ENCODE measurements around the gene IGFBP7.

IGFBP7 gene

DNA sequence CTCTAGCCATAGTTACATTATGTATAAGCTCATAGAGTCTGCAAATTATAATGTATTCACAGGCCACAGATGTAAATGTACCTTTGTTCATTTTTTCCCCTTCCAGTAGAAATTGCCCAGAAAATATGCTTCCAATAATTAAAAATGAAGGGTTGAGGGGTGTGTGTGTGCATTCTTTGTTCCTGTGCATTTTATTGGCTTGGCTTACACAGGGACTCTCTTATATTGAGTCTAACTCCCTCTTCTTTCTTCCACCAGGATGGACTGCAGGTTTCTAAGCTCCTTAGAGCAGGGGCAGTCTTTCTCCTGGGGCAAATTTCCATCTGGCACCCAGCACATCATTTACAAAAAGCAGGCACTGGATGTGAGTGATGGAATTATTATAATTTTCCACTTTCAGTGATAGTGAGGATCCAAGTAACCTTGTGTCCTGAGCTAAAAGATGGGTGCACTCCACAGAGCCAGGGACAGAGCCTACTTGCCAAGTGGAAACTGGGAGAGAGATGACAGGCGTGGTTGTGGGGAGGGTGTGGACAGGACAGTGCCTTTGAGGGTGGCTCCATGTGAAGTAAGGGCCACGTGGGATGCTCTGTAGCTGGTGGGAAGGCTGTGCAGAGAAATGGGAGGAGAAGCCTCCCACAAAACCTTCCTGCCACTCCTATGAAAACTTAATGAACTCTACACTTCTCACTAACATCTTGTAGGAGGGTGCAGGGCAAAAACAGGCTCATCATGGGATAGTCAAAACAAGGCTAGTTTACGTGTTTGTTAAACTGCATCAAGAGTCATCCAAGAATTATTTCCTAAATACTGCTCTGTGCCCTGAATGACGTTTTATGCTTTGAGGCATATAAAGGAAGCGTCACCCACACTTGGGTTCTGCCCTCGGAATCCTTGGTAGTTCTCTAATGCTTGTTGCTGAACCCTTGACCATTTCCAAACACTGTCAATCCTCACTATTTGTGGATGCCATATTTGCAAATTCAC is 16.0 kb downstream of the IGFBP7 start:
- DNase-seq = no peak

- DNase-seq = no peak
Measured at GRCh38 chr4:57091657-57092162, 18.5 kb downstream of the IGFBP7 start.

DNA sequence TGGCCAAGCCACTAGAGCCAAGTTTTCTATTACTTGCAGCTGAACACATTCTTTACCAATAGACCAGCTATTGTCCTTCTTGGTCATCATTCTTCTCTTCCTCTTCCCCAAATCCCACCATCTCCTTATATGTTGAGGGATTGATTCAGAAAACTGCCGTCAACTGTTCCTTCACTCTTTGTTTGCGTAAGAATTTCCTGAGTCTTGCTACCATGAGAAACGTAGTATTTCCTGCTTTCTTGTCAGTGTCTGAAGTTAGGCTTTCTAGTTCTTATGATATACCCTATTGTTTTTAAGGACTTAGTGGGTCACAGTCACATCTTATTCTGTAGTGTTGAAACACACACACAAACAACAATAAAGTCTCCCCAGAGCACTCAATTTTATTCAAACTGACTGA is 20.1 kb downstream of the IGFBP7 start:
- no peak for DNase-seq

DNA sequence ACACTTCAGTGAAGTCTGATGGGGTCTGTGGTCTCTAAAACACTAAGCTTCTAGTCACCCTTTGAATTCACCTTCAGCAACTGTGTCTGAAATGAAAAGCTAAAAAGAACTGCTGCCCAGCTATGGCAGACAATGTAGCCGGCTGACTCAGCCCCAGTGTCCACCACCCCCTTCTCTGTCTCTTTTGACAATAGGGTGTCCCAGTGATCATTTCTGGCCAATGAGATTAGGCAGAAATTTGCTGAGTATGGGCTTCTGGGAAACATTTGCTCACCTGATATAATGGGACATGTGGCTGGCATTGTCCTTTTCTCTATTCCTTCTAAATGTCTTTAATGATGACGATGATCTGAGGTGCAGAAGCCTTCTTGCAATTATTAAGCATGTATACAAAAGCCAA is 20.6 kb downstream of the IGFBP7 start:
- no peak for DNase-seq

- DNase-seq = no peak
Measured at GRCh38 chr4:57086031-57086723, 24.0 kb downstream of the IGFBP7 start.

DNA sequence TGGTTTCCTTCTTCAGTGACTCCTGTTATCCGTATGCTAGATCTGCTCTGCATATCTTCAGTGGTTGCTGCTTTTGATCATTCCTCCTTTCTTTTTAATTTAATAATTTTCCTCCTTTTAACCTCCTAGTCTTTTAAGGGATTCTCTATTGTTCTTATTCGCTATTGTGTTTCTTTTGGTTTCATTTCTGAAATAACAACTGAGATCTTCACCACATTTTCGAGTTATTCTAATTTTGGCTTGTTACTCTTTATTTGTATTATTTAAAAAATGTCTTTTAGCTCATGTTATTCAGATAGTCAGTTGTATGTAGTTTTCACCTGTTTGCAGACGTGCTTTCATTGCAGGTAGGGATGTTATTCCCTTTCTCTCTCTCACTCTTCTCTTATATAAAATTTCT is 24.9 kb downstream of the IGFBP7 start:
- DNase-seq = no peak

GRCh38 chr4:57084360-57084759 is 25.8 kb downstream of the IGFBP7 start:
- no peak for DNase-seq

- DNase-seq = no peak
Measured at GRCh38 chr4:57083090-57083489, 27.1 kb downstream of the IGFBP7 start.

GRCh38 chr4:57081651-57082621 is 28.2 kb downstream of the IGFBP7 start:
- no peak for DNase-seq

DNA sequence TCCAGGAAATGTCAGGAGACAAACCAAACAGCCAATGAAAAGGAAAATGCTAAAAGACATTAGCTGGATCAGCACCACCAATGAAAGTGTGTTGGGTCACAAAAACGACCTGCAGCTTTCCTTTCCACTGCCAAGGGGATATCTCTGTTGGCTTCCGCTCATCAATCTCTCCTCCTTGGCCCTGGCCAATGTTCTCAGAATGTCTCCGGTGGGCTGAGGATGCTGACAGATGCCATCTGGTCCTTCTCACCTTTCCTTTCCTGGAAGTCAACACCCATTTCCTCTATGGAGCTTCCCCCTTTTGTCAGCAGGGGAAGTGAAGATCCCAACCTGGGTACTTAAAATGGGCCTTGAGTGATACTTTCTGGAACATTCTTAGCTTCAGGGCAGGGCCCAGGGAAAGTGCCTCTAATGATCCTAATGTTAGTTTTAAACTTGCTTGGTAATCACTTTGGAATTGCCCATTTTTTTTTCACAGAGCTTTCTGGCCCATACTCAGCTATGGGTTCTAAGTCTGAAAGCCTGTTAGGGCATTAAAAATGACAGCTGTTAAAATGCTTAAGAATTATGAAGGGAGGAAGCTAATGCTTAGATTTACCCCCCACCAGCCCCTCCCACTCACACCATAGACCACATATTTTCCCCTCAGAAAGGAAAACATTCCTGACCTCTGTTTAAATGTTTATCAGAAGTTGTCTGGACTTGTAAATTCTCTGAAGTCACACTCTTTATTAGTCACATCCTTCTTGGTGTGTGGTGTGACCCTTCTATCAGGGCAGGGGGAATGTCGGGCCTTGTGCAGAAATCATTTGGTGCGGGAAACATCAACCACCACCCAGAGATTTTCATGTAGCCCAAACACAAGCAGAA is 29.2 kb downstream of the IGFBP7 start:
- DNase-seq = no peak

- no peak for DNase-seq
Measured at GRCh38 chr4:57078685-57079521, 31.3 kb downstream of the IGFBP7 start.

GRCh38 chr4:57077550-57078343 is 32.4 kb downstream of the IGFBP7 start:
- DNase-seq = no peak

- DNase-seq = no peak
Measured at GRCh38 chr4:57076646-57077045, 33.5 kb downstream of the IGFBP7 start.

- no peak for DNase-seq
Measured at GRCh38 chr4:57075367-57075766, 34.8 kb downstream of the IGFBP7 start.

GRCh38 chr4:57074744-57075143 is 35.4 kb downstream of the IGFBP7 start:
- DNase-seq = no peak

DNA sequence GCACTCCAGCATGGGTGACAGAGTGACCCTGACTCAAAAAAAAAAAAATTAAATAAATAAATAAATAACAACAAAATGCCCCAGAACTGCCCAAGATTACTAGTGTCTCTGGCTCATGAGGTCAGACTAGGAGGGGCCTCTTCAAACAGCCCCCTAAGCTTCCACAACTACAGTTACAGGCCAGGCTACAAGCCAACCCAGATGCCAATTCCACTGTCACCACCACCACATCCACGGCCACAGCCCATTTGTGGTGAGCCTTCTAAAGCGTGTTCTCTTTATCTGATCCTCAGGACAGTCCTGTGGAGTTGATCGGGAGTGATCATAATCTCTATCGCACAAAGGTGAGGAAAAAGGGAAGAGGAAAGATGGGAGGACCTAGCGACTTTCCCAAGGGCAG is 36.6 kb downstream of the IGFBP7 start:
- no peak for DNase-seq

GRCh38 chr4:57071326-57071725 is 38.9 kb downstream of the IGFBP7 start:
- DNase-seq = no peak

GRCh38 chr4:57070461-57070860 is 39.7 kb downstream of the IGFBP7 start:
- no peak for DNase-seq

- DNase-seq = no peak
Measured at GRCh38 chr4:57068237-57068981, 41.8 kb downstream of the IGFBP7 start.

All from NCI-H524 treated with DMSO at 0.1 percent for 48 hours (cell line).